GM18873 (cell line): Measurements from ENCODE around the gene TMEM138.

Source experiments
- ATAC-seq: cut with Tn5 transposase; IDR thresholded peaks from one replicate; pipeline ENCODE4 v1.9.1; 2021; ENCODE audit warnings: mild to moderate bottlenecking, moderate library complexity, moderate number of reproducible peaks; ENCODE audit not compliant: unreplicated experiment, low FRiP score

TMEM138 gene

DNA sequence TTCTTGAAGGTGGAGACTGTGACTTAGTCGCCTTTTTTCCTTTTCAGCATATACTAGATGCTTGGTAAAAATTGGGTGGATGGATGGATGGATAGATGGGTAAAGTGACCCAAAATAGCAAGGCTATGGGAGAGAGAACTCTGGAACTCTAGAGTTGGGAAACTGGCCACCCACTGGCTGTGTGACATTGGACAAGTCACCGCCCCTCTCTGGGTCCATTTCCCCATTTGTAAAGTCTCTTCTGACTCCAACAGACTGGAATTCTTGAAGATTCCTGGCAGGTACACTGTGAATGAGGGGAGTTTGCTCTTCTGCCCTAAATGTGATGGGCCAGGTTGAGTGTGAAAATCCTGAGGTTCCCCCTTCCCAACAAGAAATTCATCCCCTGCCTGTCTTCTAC lies 21.2 kb upstream of the TMEM138 start:
- no peak for ATAC-seq

DNA sequence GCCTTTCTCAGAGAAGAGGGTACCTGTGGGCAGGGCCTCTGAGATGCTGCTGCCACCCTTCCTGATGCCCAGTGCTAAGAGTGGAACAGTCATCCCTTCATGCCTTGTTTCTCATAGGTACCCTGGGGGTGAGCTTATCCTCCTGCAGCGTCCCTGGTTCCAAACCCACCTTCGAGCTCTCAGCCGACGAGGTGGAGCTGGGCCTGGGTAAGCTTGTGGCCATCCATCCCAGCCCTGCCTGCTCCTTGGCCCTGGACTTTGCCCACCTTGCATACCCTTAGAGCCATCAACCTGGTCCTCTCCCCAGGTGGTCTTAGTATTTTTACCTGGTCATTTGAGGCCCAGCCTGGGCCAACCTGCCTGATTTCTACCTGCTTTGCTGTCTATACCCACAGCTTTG lies 20.5 kb upstream of the TMEM138 start:
- no peak for ATAC-seq

DNA sequence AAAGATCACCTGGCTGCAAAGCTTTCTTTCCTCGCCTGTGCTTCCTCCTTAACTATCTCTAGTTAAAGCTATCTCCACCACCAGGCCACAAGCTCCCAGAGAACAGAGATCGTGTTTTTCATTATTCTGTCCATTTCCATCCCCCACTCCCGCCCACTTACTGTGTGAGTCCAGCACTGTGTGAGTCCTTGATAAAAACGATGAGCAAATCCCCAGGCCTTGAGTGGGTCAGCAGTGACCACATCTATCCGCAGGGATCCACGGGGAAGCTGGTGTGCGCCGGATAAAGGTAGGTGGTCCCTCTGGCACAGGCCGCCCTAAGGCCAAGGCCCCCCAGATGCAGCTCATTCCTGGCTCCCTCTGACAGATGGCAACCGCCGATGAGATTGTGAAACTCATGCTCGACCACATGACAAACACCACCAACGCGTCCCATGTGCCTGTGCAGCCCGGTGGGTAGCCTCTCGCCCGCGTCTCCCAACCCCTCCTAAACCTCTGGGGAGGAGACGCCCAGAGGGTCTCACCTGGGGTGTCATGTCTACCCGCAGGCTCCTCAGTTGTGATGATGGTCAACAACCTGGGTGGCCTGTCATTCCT lies 19.9 kb upstream of the TMEM138 start:
- ATAC-seq = no peak

DNA sequence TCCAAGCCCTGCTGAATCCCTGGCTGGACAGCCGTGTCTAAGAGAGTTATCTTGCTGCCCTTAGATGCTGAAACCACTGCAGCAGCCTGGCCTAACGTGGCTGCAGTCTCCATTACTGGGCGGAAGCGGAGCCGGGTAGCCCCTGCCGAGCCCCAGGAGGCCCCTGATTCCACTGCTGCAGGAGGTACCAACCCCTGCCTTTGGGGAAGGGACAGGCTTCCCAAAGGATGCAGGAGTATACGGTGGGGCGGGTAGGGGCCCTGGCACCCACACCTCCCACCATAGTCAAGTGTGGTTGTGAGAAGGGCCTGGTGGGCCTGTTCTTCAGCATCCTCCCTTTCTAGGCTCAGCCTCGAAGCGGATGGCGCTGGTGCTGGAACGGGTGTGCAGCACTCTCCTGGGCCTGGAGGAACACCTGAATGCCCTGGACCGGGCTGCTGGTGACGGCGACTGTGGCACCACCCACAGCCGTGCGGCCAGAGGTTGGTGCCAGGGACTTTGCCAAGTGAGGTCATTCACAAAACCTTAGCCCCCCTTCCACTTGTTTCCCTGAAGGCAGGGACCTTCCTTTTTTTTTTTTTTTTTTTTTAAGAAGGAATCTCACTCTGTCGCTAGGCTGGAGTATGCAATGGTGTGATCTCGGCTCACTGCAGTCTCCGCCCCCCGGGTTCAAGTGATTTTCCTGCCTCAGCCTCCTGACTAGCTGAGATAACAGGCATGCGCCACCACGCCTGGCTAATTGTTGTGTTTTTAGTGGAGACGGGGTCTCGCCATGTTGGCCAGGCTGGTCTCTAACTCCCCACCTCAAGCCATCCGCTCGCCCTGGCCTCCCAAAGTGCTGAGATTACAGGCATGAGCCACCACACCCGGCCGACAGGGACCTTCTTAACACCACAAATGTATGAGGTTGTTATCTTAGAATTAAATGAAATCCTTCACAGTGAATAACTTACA lies 18.1 kb upstream of the TMEM138 start:
- no peak for ATAC-seq

DNA sequence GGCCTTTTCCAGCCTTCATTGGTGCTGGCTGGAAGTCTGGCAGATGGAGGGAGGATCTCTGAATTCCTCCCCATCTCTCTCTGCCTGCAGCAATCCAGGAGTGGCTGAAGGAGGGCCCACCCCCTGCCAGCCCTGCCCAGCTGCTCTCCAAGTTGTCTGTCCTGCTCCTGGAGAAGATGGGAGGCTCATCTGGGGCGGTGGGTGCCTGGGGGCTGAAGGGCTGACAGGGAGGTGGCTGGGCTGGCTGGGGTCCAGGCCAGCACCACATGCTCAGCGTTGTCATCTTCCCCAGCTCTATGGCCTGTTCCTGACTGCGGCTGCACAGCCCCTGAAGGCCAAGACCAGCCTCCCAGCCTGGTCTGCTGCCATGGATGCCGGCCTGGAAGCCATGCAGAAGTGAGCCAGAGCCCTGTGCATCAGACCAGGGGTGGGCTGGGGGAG lies 17.0 kb upstream of the TMEM138 start:
- ATAC-seq = no peak

DNA sequence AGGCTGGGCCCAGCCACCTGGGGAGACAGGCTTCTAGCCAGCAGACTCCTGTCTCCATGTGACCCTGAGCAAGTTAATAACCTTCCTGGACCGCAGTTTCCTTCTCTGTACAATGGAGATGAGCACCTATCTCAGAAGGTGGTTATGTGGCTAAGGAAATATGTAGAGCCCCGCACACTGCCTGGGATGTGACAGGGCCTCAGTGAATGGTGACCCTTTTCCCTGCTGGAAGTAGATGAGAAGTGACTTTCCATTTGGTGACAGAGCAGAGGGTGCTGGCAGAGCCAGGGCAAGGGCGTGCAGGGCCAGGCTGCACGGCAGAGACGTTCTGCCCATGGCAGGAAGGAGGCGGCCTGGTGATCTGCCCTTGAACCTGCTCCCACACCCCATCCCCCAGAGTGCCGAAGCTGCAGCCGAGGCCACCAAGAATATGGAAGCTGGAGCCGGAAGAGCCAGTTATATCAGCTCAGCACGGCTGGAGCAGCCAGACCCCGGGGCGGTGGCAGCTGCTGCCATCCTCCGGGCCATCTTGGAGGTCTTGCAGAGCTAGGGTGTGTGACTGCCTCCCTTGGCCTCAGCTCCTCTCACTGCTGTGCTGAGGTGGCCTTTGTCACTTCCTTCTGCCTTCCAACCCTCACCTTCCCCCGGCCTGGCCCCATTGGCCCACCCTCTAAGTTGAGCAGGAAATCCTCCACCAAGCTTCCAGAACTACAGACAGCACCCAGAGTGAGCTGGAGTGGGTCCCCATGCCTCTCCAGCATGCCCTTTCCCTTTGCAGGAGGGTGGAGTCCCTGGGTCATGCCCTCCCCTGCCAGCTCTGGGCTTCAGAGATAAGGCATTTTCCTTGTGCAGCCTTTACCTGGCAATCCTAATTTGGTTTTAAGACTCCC lies 16.0 kb upstream of the TMEM138 start:
- ATAC-seq = no peak

DNA sequence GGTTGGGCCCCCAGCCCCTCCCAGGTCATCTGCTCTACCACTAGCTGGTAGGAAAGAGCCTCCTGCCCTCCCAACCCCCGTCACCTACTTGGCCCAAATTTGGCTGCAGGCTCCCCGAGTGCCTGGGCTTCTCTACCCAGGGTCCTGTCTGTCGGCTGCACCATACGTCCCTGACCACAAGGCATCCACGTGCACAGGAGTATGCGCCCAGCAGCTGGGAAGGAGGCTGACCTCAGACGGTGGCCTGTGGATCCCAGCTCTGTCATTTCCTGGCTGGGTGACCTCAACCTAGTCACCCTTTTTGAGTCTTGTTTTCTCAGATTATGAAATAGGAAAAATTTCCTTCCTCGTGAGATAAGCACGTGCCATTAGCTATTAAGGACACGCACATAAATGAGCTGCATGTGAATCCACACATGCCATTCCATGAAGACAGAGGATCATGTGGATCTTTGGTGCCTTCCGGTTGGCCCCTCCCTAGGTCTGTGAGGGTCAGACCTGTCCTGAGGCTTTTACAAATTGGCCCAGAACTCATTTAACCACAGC lies 14.2 kb upstream of the TMEM138 start:
- no peak for ATAC-seq

DNA sequence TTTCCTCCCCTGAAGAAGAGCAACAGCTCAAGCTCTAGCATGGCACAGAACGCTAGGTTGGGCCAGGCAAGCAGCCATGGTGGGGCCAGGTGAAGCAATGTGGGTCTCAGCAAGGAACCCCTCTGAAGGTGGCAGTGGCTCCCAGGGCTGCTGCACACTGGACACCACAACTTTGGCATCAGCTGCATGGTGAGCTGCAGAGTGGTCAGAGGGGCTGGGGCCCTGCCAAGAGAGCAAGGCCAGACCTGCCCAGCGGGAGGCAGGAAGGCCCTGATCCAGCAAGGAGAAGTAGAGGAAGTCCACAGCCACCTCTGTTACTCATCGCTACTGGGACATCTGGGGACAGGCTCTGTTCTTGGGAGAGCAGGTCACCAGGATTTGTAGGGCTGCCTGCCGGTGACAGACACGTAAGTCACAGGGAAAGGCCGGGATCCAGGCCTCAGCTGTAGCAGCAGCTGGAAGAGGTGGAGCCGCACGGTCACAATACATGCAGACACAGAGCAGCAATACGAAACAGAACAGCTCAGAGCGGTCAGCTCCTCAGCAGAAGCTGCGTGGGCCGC lies 12.9 kb upstream of the TMEM138 start:
- ATAC-seq = no peak

DNA sequence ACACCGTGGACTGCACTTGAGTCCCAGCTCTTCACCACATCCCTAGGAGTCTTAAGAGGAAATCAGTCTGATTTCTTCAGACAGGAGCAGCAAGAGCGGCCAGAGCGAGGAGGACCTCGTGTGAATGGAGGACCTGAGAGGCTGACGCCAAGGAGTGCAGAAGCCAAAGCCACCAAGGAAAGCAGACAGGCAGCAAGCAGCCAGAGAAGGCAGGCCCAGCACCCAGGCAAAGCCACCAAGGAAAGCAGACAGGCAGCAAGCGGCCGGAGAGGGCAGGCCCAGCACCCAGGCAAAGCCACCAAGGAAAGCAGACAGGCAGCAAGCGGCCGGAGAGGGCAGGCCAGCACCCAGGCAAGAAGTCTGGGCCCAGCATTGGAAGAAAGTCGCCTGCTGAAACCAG lies 12.3 kb upstream of the TMEM138 start:
- no peak for ATAC-seq

DNA sequence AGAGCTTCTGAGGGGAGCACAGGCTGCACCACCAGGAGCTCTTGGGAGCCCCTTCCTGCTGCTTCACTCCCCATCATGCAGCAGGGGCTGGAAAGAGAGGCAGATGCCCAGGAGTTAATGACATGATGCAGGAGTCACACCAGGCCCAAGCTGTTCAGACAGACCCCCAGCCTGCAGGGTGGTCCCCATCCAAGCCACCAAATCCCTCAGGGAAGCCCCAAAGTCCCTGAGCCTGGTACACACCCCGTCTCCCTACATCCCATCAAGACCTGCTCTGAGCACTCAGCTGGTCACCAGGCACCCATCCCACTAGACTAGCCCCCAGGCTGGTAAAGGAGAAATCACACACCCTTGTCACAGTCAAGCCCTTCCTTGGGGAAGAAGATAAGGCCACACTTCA lies 11.8 kb upstream of the TMEM138 start:
- ATAC-seq = no peak

DNA sequence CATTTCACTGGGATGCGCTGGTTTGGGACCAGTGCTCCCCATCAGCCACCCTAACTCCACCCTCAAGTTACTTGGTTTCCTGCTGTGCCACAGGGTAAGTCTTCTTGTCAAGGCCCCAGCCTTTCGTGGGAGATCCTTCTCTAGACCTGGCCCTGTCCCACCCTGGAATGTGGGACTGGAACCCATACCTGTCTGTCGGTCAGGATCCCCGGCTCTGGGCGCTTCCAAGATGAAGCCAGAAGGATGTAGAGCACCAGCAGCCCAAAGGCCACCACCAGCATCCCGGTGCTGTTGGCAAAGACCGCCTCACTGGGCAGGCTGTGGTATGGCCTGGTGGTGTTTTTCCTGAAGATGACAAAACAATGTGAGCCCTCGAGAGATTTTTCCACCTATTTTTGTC lies 11.4 kb upstream of the TMEM138 start:
- no peak for ATAC-seq

DNA sequence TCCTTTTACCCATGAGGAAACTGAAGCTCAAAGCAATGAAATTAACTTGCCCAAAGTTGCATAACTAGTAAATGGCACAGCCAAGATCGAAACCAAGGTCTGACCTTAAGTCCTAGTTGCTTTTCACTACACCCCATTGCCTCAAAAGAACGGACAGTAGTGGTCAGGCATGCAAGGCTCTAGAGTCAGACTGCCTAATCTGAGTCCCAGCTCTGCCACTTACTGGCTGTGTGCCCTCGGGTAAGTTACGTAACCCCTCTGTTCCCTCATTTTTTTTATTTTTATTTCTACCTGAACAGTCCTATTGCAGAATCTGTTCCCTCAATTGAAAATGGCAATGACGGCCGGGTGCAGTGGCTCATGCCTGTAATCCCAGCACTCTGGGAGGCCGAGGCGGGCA lies 10.1 kb upstream of the TMEM138 start:
- ATAC-seq = no peak

DNA sequence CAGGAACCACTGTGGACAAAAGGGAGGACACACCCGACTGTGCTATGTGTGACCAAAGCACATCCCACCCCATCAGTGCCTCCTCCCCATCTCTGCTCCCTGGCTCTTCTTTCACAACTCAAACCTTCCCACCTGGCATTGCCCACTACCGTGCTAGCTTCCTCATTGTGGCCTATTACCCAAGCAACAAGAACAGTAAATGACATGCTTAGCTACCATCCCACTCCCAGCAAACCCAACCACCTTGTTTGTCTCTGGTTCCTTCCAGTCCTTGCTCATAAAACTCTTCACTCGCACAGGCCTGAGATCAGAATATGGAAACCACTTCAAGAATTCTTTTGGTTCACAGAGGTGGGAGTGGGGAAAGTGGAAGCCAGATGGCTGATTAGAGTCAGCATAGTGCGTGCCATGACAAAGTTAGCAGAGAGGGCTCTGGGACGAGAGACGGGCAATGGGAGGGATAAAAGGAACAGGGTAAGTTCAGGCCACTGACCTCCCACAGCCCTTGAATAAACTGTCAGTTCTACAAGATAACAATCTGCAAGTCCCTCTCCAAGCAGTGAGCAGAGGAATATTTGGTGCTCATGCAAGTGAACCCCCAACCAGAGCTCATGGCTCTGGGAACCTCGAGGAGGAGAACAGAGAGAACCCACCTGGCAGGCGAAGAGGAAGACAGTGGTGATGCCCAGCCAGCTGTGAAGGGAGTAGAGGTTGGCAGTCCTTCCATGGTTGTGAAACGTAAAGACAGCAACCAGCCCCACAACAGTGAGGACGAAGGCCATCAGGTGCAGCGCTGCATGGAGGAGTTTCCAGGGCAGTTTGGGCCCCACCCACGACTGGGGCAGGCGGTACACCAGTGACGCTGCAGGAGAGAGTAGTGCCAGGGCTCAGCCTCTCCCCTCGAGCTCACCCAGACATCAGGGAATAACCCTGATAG lies 8.8 kb upstream of the TMEM138 start:
- no peak for ATAC-seq

DNA sequence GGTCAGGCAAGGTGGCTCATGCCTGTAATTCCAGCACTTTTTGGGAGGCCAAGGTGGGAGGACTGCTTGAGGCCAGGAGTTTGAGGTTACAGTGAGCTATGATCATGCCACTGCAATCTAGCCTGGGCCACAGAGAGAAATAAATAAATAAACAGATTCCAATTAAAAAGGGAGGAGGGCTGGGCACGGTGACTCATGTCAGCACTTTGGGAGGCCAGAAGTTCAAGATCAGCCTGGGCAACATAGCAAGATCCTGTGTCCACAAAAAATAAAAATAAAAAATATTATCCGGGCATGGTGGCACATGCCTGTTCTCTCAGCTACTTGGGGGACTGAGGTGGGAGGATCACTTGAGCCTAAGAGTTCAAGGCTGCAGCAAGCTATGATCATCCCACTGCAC lies 8.0 kb upstream of the TMEM138 start:
- no peak for ATAC-seq

DNA sequence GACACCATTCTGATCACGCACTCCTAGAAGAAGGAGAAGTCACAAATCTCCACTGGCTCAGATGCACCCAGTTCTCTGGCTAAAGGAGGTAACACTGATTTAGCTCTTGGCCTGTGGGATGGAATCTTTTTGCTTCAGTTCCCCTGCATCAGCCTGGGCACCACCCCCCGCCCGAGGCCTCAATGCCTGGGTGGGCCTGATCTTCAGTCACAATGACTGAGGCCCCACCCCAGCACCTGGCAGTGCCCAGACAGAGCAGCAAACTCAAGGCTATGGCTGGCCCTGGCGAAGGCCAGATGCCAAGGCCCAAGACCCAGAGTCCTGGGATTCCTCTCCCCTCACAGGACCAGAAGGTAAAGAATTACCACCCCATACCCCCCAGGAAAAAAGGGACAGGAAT lies 5.5 kb upstream of the TMEM138 start:
- no peak for ATAC-seq

DNA sequence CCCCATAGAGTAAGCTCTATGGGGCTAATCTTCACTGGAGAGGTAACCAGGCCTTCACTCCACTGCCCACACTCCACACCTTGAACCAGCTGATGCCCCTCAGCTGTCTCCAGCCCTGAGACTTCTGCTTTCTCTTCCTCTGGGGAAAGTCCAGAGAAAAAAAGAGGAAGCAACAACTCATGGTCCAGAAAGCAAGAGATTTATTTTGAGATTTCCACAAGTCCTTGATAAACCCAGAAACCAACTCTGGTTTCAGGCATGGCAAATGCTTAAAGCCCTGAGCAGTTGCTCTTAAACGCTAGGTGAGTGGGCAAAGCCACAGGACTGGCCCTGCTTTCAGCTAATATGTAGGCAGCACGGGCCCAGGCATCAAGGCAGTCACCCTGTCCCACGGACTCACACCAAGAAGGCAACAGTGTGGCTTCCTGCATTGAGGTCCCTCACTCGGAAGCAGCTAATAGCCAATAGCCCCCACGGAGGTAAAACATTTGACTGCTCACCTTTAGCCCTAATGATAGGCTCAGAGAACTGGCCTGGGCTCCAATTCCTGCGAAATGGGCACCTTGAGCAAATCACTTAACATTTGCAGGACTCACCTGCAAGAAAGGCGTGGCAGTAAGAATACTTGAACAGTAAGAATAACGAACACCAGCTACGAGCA lies 4.8 kb upstream of the TMEM138 start:
- no peak for ATAC-seq

DNA sequence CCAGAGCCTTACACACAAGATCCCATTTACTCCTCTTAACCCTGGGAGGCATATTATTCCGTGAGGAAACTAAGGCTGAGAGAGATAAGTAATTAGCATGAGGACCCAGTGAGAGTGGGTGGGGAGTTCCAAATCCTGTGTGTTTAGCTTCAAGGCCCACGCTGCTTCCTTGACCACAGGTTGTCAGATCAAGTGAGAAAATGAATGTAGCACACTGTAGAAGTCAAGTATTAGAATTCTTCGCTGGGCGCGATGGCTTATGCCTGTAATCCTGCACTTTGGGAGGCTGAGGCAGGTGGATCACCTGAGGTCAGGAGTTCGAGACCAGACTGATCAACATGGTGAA lies 4.3 kb upstream of the TMEM138 start:
- ATAC-seq = no peak

DNA sequence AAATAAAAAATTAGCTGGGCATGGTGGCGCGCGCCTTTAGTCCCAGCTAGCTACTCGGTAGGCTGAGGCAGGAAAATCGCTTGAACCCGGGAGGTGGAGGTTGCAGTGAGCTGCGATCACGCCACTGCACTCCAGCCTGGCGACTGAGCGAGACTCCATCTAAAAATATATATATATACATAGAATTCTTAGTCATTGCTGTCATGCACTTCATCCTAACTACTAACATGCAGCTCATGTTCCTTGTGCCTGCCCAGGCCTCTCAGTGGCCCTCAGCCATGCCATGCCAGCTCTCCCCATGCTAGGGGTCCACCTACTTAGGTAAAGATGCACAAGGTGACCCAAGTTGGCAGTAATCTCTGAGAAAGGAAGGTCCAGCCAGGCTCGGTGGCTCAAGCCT lies 3.6 kb upstream of the TMEM138 start:
- ATAC-seq = no peak

DNA sequence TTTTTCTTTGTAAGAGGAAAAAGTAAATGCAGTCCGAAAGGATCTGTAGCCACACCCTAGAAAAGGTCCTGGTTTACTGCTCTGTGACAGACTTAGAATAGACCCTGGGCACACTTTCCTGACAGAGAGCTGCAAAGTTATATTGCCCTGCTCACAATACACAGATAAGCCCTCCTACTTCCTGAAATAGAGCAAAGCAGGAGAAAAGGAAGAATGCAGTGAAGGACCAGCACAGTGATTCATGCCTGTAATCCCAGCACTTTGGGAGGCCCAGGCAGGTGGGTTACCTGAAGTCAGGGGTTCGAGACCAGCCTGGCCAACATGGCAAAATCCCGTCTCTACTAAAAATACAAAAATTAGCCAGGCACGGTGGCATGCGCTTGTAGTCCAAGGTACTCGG lies 2.7 kb upstream of the TMEM138 start:
- ATAC-seq = no peak
